Caco-2 (cell line): Measurements from ENCODE around the gene IL1RAPL1. TPM values are rescaled to one million over a fixed set of nuclear protein-coding genes. Genes with fewer than 3 reads are reported as not detected.

Experiments
- BruUV-seq: library from RNA; stranded (reverse); fragments of 400-500 nt; replicated peaks from 2 replicates; lab custom pipeline; 2021; lab: Mats Ljungman, UMichigan
- CTCF ChIA-PET: fragments of 300-600 bp; sonication (Branson Sonifier 250); formaldehyde crosslinking; loops from one replicate; lab custom pipeline; 2022; ENCODE audit warnings: antibody characterized with exemption; lab: Charles Lee
- POLR2A ChIA-PET: fragments of 300-600 bp; sonication (Branson Sonifier 250); formaldehyde crosslinking; loops from one replicate; lab custom pipeline; 2022; ENCODE audit warnings: antibody characterized with exemption; lab: Charles Lee
- DNase-seq, 2 experiments: peaks; one replicate each; pipeline versions ENCODE4 v3.0.0 to v3.0.0-alpha.2; 2020 to 2022
- H3K27me3 ChIP-seq: replicated peaks from 2 replicates; pipeline ENCODE4 v1.6.0; 2011; ENCODE audit warnings: low read length; ENCODE audit not compliant: control insufficient read depth, insufficient read depth
- H3K36me3 ChIP-seq: 2 replicates; pipeline ENCODE4 v1.5.1; 2011; ENCODE audit warnings: low read length; ENCODE audit not compliant: control insufficient read depth, insufficient read depth
- H3K4me1 ChIP-seq: fragments of 250-450 bp; sonication (Bioruptor Pico); 2 replicates; pipeline ENCODE4 v1.5.1; 2020; ENCODE audit warnings: mild to moderate bottlenecking
- H3K4me3 ChIP-seq: 2 replicates; pipeline ENCODE4 v1.5.1; 2011; ENCODE audit warnings: low read depth, mild to moderate bottlenecking, control low read depth, low read length
- H3K9me3 ChIP-seq: fragments of 250-450 bp; sonication (Bioruptor Pico); 2 replicates; pipeline ENCODE4 v1.5.1; 2020; ENCODE audit warnings: mild to moderate bottlenecking, moderate library complexity
- H3K27ac Mint-ChIP-seq: one replicate; pipeline ENCODE4 v1.8.0; 2022; ENCODE audit warnings: mixed read lengths; ENCODE audit not compliant: unreplicated experiment
- H3K27me3 Mint-ChIP-seq: one replicate; pipeline ENCODE4 v1.8.0; 2022; ENCODE audit warnings: mixed read lengths; ENCODE audit not compliant: insufficient read depth, unreplicated experiment
- H3K36me3 Mint-ChIP-seq: one replicate; pipeline ENCODE4 v1.8.0; 2022; ENCODE audit warnings: mild to moderate bottlenecking, mixed read lengths; ENCODE audit not compliant: insufficient read depth, unreplicated experiment
- H3K4me1 Mint-ChIP-seq: one replicate; pipeline ENCODE4 v1.8.0; 2022; ENCODE audit warnings: low read depth, mixed read lengths; ENCODE audit not compliant: unreplicated experiment
- H3K4me3 Mint-ChIP-seq: one replicate; pipeline ENCODE4 v1.8.0; 2022; ENCODE audit warnings: mild to moderate bottlenecking, moderate library complexity, mixed read lengths; ENCODE audit not compliant: unreplicated experiment
- H3K9me3 Mint-ChIP-seq: one replicate; pipeline ENCODE4 v1.8.0; 2022; ENCODE audit warnings: mixed read lengths; ENCODE audit not compliant: unreplicated experiment
- intact Hi-C: fragments of 100-400 bp; cut with micrococcal nuclease; formaldehyde crosslinking; loops from one replicate; pipeline ENCODE4 v1.10.0; 2022; ENCODE audit not compliant: unreplicated experiment
- total RNA-seq: library from RNA; stranded (reverse); gene quantifications from 2 replicates; pipeline ENCODE4 v1.2.3, GENCODE V29; 2022
- TF ChIP-seq, protein P1 (sequence below), 2 experiments: fragments of 200-600 bp in 1 of 2; IDR thresholded peaks; 1 replicate in 1 of 2; 2 replicates in 1 of 2; pipeline versions ENCODE4 v1.5.1 to v1.8.0; 2011 to 2022; ENCODE audit warnings: antibody characterized with exemption in 1 of 2, control low read depth in 1 of 2, inconsistent platforms in 1 of 2, low read depth in 1 of 2, low read length in 1 of 2, mild to moderate bottlenecking in 1 of 2, moderate library complexity in 1 of 2; ENCODE audit not compliant: insufficient read depth in 1 of 2, severe bottlenecking in 1 of 2, unreplicated experiment in 1 of 2

The IL1RAPL1 gene
- total RNA-seq, 1 experiment from 2014 or later, result not detected

DNA sequence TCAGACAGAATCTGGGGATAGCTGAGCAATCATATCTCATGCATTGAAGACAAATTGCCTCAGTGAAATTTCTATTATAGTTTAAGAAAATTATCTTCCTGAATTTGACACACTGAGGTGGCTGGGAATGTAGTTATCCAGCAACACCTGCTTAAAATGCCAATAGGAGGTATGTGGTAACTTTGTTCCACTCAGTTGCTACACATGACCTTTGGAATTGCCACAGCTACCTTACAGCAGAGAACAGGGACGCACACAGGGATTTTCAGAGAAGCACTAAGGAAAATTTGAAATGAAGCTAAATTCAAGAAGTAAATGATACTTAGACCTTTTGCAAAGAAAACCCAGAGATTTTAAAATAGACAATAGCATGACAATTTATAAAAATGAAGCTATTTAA, 264.6 kb downstream of the IL1RAPL1 start:
- Mint-ChIP-seq H3K27ac (no peak overlapping the region), H3K4me1 (no peaks in the 10 kb centered on the region), H3K36me3 (no peaks in the 10 kb centered on the region), H3K4me3 (no peak overlapping the region), H3K27me3 (peaks cover 5% of the 10 kb centered on the region), H3K9me3 (peaks cover 8% of the 10 kb centered on the region)
- CTCF ChIA-PET, result no interaction called here
- Histone ChIP-seq H3K27me3 (no peaks in the 10 kb centered on the region), H3K4me1 (no peaks in the 10 kb centered on the region), H3K4me3 (no peak overlapping the region), H3K36me3 (no peaks in the 10 kb centered on the region), H3K9me3 (no peaks in the 10 kb centered on the region)
- DNase-seq, result peak in 1 of 2 experiments; percentile 6
- TF ChIP-seq, protein P1, sequence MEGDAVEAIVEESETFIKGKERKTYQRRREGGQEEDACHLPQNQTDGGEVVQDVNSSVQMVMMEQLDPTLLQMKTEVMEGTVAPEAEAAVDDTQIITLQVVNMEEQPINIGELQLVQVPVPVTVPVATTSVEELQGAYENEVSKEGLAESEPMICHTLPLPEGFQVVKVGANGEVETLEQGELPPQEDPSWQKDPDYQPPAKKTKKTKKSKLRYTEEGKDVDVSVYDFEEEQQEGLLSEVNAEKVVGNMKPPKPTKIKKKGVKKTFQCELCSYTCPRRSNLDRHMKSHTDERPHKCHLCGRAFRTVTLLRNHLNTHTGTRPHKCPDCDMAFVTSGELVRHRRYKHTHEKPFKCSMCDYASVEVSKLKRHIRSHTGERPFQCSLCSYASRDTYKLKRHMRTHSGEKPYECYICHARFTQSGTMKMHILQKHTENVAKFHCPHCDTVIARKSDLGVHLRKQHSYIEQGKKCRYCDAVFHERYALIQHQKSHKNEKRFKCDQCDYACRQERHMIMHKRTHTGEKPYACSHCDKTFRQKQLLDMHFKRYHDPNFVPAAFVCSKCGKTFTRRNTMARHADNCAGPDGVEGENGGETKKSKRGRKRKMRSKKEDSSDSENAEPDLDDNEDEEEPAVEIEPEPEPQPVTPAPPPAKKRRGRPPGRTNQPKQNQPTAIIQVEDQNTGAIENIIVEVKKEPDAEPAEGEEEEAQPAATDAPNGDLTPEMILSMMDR (IDR thresholded peaks at IDR 0.05; ENCODE audit: insufficient read depth in 1 of 2, low read depth in 1 of 2, low read length in 1 of 2, severe bottlenecking in 1 of 2, unreplicated experiment in 1 of 2), result no peak
- POLR2A ChIA-PET, result no interaction called here
- intact Hi-C loops, result no loop called here
- BruUV-seq, result no TSS peak

DNA sequence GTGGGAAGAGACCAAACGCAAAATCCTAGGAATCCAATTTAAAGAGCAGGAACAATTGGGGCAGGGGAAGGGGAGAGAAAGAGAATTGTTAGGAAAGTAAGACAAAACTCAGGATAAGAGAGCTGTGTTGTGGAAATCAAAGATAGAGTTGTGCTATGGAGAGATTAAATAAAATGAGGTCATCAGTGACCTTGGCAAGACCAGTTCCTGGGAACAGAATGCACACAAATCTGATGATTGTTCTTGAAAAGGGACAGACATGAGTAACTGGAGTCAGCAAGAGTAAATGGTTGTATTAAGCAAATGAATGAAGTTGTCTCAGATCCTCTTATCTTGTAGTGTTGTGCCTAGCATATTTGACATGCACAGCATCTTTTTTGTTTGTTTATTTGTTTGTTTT, 267.4 kb downstream of the IL1RAPL1 start:
- Histone ChIP-seq H3K4me3 (no peak overlapping the region), H3K36me3 (no peaks in the 10 kb centered on the region), H3K27me3 (no peaks in the 10 kb centered on the region), H3K4me1 (no peaks in the 10 kb centered on the region), H3K9me3 (no peaks in the 10 kb centered on the region)
- intact Hi-C loops, result no loop called here
- ChIA-PET CTCF (no interaction called here), POLR2A (no interaction called here)
- no peaks in the 10 kb centered on the region for H3K4me1 Mint-ChIP-seq
- TF ChIP-seq, protein P1 (IDR thresholded peaks at IDR 0.05; ENCODE audit: insufficient read depth in 1 of 2, low read depth in 1 of 2, low read length in 1 of 2, severe bottlenecking in 1 of 2, unreplicated experiment in 1 of 2), result no peak
- DNase-seq, result no peak
- no peak overlapping the region for H3K4me3 Mint-ChIP-seq
- H3K27me3 Mint-ChIP-seq, result peaks cover 3% of the 10 kb centered on the region
- no peak overlapping the region for H3K27ac Mint-ChIP-seq
- BruUV-seq, result no TSS peak
- no peaks in the 10 kb centered on the region for H3K36me3 Mint-ChIP-seq
- H3K9me3 Mint-ChIP-seq, result peaks cover 8% of the 10 kb centered on the region

DNA sequence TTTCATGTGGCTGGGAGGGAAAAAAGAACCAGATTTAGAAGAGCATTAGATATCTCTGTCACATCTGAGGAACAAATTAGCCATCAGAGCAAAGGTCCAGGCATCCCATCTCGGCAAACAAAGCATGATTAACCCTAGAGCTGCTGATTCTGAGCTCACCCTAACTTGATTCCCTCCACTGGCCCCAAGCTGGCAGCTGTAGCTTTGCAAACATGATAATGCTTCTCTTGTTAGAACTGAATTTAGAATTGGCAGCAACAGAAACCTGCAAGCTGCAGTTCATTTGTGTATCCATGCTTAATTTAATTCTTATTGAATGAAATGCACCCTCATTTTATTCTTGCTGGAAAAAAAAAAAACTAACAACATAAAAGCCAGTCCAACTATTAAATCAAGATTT, 289.2 kb downstream of the IL1RAPL1 start:
- no peaks in the 10 kb centered on the region for H3K4me1 ChIP-seq
- no peak overlapping the region for H3K4me3 ChIP-seq
- H3K36me3 ChIP-seq, result no peaks in the 10 kb centered on the region
- ChIA-PET CTCF (no interaction called here), POLR2A (no interaction called here)
- BruUV-seq, result no TSS peak
- H3K27me3 ChIP-seq, result no peaks in the 10 kb centered on the region
- Mint-ChIP-seq H3K27ac (no peak overlapping the region), H3K27me3 (no peaks in the 10 kb centered on the region), H3K4me1 (no peaks in the 10 kb centered on the region), H3K36me3 (no peaks in the 10 kb centered on the region), H3K4me3 (no peak overlapping the region), H3K9me3 (no peaks in the 10 kb centered on the region)
- TF ChIP-seq, protein P1 (IDR thresholded peaks at IDR 0.05; ENCODE audit: insufficient read depth in 1 of 2, low read depth in 1 of 2, low read length in 1 of 2, severe bottlenecking in 1 of 2, unreplicated experiment in 1 of 2), result no peak
- intact Hi-C loops, result no loop called here
- no peaks in the 10 kb centered on the region for H3K9me3 ChIP-seq
- no peak for DNase-seq
